Measurements from ENCODE around the gene CMTM5.
"Not testable (repeated sequence)": the region's sequence is repeated elsewhere in the genome, so short reads cannot be mapped to it uniquely, and the experiment has no call there.

CMTM5 gene

GRCh38 chr14:23373041-23373440 lies 3.8 kb upstream of the CMTM5 start:
- no peak for DNase-seq (ENCODE audit: low read depth, low spot score)
- no peak overlapping the region for H3K4me3 ChIP-seq (ENCODE audit: low read length)

GRCh38 chr14:23375527-23376251 lies 1.2 kb upstream of the CMTM5 start:
- no peak overlapping the region for H3K4me3 ChIP-seq (ENCODE audit: low read length)
- DNase-seq (ENCODE audit: low read depth, low spot score), result no peak

DNA sequence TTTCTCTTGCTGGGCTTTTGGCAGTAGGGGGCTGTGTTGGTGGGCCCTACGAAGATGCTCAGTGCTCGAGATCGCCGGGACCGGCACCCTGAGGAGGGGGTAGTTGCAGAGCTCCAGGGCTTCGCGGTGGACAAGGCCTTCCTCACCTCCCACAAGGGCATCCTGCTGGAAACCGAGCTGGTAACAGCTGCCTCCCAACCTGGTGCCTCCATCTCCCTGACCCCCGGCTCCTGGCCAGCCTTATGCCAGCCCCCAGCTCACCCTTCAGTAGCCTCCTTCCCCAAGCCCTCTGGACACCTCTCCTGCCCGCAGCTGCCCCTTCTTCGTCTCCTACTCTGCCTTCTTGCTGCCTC lies 328 bp downstream of the CMTM5 start:
- H3K4me3 ChIP-seq (ENCODE audit: low read length), result no peak overlapping the region

GRCh38 chr14:23377573-23378563 lies 1.0 kb downstream of the CMTM5 start:
- H3K4me3 ChIP-seq (ENCODE audit: low read length), result no peak overlapping the region

More for the DNA sequence above, 328 bp downstream of the CMTM5 start:
- no peak for DNase-seq (ENCODE audit: low read depth, low spot score)

DNA sequence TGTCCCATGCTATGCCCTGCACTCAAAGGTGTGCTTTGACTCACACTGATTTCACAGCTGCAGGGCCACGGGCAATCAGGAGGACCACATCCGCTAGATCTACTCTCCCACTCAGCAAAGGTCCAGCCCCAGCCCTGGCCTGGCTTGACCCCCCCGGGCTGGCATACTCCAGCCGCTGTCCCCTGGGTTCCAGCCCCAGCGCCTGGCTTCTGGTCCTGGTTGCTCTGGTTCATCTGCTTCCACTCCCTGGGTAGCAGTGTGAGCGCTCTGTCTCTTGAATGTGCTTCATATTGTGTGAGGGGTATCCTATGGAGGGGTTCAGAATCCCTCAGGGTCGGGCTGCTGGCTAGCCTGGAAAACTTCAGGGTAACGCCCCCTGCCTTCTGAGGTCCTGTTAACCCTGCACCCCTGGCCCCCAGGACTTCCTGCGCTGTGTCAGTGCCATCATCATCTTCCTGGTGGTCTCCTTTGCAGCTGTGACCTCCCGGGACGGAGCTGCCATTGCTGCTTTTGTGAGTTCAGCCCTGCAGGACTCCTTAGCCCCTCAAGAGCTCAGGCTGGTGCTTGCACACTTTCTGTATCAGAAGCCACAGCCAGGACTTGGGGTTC lies 1.9 kb downstream of the CMTM5 start:
- DNase-seq (ENCODE audit: low read depth, low spot score), result no peak
- no peak overlapping the region for H3K4me3 ChIP-seq (ENCODE audit: low read length)

More at GRCh38 chr14:23377573-23378563, 1.0 kb downstream of the CMTM5 start:
- no peak for DNase-seq (ENCODE audit: low read depth, low spot score)

- DNase-seq (ENCODE audit: low read depth, low spot score), result peak; percentile 28
- H3K4me3 ChIP-seq (ENCODE audit: low read length), result no peak overlapping the region
These were observed 2.7 kb downstream of the CMTM5 start for GRCh38 chr14:23379366-23380196.

GRCh38 chr14:23380197-23380914 lies 3.5 kb downstream of the CMTM5 start:
- no peak overlapping the region for H3K4me3 ChIP-seq (ENCODE audit: low read length)
- no peak for DNase-seq (ENCODE audit: low read depth, low spot score)

DNA sequence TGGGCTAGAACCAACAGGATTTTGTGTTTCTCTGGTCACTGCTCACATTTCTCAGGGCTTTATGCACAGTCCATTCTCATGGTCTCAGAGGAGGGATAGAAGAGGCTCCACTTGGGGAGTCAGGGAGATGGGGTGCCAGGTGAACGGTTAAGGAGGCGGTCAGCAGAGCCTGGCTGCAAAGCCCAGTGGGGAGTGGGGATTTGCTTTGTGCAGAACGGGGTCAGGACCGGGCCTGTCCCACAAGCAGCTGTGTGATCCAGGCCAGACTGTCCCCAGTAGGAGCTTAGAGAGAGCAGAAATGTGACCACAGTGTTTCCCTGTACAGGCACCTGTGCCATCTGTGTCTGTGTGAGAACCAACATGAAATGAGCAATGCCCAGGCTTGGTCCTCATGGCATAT lies 4.1 kb downstream of the CMTM5 start:
- no peak for DNase-seq (ENCODE audit: low read depth, low spot score)
- no peak overlapping the region for H3K4me3 ChIP-seq (ENCODE audit: low read length)

GRCh38 chr14:23381871-23382270 lies 5.0 kb downstream of the CMTM5 start:
- DNase-seq (ENCODE audit: low read depth, low spot score), result no peak
- H3K4me3 ChIP-seq (ENCODE audit: low read length), result no peak overlapping the region

DNA sequence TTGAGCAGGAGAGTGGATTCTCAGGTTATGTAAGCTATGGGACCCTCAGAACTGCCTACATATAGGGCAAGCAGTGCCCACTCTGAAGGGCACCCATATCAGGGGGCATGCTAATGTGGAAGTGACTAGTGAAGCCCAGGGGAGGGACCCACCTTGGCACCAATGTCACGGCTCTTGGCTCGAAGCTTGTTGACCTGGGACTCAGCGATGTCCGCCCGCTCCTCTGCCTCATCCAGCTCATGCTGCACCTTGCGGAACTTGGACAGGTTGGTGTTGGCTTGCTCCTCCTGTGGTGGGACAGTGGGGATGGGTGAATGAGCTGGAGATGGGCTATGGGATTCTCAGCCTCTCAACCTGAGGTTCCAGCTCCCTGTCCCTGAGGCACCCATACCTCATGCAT lies 5.4 kb downstream of the CMTM5 start:
- no peak overlapping the region for H3K4me3 ChIP-seq (ENCODE audit: low read length)
- no peak for DNase-seq (ENCODE audit: low read depth, low spot score)

GRCh38 chr14:23382731-23383440 lies 6.0 kb downstream of the CMTM5 start:
- H3K4me3 ChIP-seq (ENCODE audit: low read length), result no peak overlapping the region
- no peak for DNase-seq (ENCODE audit: low read depth, low spot score)

- DNase-seq (ENCODE audit: low read depth, low spot score), result no peak
- no peak overlapping the region for H3K4me3 ChIP-seq (ENCODE audit: low read length)
These were observed 7.7 kb downstream of the CMTM5 start for GRCh38 chr14:23384364-23385080.

GRCh38 chr14:23385244-23385641 lies 8.4 kb downstream of the CMTM5 start:
- no peak overlapping the region for H3K4me3 ChIP-seq (ENCODE audit: low read length)
- DNase-seq (ENCODE audit: low read depth, low spot score), result no peak

DNA sequence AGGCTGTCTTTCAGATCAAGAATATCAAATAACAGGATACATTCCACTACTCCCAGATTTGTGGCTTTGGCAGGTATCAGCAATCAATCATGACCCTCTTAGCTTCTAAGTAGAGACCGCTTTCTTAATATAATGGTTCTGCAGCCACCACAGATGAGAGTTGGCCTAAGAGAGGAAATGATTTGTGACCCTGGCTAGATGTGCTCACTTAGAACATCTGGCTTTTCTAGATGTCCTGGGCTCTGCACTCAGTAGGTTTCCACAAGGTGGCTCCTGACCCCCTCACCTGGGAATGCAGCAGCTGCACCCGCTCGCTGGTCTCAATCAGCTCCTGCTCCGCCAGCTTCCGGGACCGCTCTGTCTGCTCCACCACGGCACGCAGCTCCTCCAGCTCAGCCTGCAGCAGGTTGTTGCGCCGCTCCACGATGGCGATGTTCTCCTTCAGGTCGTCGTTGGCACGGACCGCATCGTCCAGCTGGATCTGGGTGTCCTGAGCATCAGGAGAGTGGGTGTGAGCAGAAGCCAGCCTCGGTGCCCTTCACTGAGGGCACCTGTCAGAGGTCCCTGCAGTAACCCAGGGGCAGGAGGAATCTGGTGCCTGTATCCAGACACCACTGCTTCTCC lies 8.9 kb downstream of the CMTM5 start:
- H3K4me3 ChIP-seq (ENCODE audit: low read length), result no peak overlapping the region
- DNase-seq (ENCODE audit: low read depth, low spot score), result no peak

- not testable (repeated sequence) for DNase-seq (ENCODE audit: low read depth, low spot score); H3K4me3 ChIP-seq (ENCODE audit: low read length)
These were observed 9.4 kb downstream of the CMTM5 start for GRCh38 chr14:23386266-23386657.

DNA sequence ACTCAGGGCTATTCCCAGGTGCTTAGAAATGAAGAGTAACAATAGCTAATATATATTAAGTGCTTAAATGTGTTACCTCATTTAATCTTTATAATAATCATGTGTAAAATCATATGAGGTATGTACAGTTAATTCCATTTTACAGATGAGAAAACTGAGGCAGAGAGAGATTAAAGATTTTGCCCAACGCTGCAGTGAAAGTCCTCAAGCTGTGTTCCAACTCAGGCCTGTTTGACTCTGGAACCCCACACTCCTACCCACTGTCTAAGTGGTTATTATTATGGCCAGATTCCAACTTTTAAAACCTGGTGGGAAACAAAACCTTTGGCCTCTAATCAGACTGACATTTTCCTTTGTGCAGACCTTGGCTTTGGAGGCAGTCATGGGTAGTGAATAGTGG lies 10.2 kb downstream of the CMTM5 start:
- DNase-seq (ENCODE audit: low read depth, low spot score), result no peak
- H3K4me3 ChIP-seq (ENCODE audit: low read length), result no peak overlapping the region

Data from Jurkat, Clone E6-1 (cell line).